ENCODE data around the gene ITPR2.
"Not testable (repeated sequence)": the region's sequence is repeated elsewhere in the genome, so short reads cannot be mapped to it uniquely, and the experiment has no call there.

ITPR2 gene

DNA sequence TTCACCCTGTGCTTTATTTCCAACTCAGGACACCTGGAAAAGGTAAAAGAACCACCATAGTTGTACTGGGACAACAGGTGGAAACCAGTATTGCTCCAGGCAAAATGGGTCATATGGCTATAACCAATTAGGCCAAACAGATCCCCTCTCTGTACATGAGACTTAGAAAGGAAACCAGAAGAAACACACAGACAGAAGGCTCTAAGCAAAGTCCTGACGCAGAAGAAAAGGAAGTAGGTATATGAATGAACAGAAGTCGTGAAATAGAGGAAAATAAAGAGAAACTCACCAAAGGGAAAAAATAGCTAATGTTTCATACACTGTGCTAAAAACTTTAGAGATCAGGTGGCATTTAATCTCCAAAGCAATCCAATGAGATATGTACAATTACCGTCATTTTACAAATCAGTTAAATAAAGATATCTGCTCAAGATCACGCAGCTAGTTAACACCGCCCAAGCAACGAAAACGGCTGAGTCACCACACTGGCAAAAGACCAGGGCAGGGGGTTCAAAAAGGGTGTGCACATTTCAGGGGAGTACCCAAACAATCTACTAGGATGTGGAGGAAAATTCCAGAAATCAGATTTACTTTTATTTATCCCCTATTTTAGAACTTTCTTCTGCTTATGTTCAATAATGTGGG lies 82.3 kb downstream of the ITPR2 start:
- no peak for DNase-seq

GRCh38 chr12:26749781-26750180 lies 83.2 kb downstream of the ITPR2 start:
- DNase-seq: no peak

DNA sequence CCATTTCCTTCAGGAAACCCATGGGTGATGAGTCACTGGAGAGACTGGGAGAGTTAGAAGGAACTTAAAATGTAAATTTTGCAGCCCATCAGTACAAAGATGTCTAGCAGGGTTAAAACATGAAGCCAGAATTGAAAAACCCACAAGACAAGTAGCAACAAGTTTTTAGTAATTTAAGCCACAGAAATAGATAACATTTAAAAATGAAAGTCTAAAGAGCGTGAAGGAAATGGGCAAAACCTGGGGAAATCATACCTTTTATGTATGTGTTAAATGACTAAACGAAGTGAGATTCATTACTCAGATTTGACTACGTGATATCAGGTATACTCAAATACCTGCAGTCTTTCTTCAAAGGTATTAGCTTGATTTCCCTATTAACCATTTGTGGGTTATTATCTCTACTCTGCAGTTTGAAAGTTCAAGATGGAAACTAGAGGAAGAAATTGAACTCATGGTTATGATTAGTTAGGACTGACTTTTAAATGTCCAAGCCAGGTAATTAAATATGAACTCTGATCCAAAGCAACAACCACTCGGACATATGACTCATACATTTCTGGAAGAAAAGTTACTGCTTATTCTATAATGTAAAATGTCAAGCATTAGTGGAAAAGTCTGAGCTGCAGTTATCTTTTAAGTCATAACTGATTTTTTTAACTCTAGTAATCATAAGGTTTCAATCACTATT lies 84.1 kb downstream of the ITPR2 start:
- DNase-seq: no peak

- no peak for DNase-seq
Measured at GRCh38 chr12:26748412-26748740, 84.6 kb downstream of the ITPR2 start.

- DNase-seq: no peak
Measured at GRCh38 chr12:26746121-26746714, 86.8 kb downstream of the ITPR2 start.

- DNase-seq: no peak
Measured at GRCh38 chr12:26744697-26745440, 88.1 kb downstream of the ITPR2 start.

- DNase-seq: no peak
Measured at GRCh38 chr12:26744042-26744626, 88.9 kb downstream of the ITPR2 start.

GRCh38 chr12:26741584-26742227 lies 91.3 kb downstream of the ITPR2 start:
- no peak for DNase-seq

GRCh38 chr12:26740991-26741390 lies 92.0 kb downstream of the ITPR2 start:
- no peak for DNase-seq

- no peak for DNase-seq
Measured at GRCh38 chr12:26740348-26740747, 92.6 kb downstream of the ITPR2 start.

GRCh38 chr12:26737487-26738030 lies 95.4 kb downstream of the ITPR2 start:
- no peak for DNase-seq

GRCh38 chr12:26736563-26737486 lies 96.2 kb downstream of the ITPR2 start:
- DNase-seq: no peak

- no peak for DNase-seq
Measured at GRCh38 chr12:26735249-26735639, 97.8 kb downstream of the ITPR2 start.

- DNase-seq: no peak
Measured at GRCh38 chr12:26734510-26735248, 98.3 kb downstream of the ITPR2 start.

- no peak for DNase-seq
Measured at GRCh38 chr12:26732005-26732908, 100.7 kb downstream of the ITPR2 start.

DNA sequence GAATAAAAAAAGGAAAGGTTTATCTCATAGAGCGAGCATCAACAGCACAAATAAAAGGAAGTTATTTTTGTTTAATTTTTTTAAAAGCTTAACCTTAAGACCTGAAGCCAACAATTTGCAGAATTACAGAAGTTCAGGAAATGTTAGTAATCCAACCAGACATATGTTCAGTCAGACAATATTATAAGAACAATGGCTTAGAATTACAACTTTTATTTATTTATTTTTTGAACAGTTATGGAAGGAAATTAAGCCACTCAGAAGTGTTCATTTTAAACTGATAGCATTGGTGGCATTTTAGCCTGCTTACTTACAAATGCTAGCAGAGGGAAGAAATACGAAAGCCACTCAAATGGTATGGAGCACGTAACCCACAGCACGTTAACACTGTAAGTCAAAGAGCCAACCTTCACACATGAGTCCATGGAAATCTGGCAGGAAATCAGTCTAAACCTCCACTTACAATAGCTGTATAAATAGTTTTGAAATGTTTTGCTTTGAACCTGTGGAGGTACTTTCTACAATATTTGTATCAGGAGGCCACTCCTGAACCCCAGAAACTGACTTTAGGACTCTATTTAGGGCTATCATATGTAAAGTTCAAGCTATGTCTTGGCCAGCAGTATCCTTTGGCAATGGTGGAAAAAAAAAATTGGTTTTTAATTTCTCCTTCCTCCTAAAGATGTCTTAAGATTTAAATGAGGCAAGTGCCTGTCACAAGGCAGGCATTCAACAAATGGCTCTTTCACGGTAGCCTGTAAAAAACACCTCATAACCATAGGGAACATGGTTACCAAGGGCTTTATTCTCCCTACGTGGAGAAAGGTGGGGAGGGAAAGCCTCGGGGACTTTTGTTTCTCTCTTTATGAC lies 102.3 kb downstream of the ITPR2 start:
- DNase-seq: no peak

DNA sequence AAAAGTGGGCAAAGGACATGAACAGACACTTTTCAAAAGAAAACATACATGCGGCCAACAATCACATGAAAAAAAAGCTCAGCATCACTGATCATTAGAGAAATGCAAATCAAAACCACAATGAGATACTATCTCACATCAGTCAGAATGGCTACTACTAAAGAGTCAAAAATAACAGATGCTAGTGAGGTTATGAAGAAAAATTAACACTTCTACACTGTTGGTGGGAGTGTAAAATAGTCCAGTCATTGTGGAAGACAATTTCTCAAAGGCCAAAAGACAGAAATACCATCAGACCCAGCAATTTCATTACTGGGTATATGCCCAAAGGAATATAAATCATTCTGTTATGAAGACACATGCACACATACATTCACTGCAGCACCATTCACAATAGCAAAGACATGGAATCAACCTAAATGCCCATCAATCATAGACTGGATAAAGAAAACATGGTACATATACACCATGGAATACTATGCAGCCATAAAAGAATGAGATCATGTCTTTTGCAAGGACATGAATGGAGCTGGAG lies 103.8 kb downstream of the ITPR2 start:
- DNase-seq: not testable (repeated sequence)
